ENCODE data around the gene KIF2A. TPM values are rescaled to one million over a fixed set of nuclear protein-coding genes. Genes with fewer than 3 reads are reported as not detected.

KIF2A gene
- total RNA-seq, 1 experiment from 2014 or later = 42.9 TPM

DNA sequence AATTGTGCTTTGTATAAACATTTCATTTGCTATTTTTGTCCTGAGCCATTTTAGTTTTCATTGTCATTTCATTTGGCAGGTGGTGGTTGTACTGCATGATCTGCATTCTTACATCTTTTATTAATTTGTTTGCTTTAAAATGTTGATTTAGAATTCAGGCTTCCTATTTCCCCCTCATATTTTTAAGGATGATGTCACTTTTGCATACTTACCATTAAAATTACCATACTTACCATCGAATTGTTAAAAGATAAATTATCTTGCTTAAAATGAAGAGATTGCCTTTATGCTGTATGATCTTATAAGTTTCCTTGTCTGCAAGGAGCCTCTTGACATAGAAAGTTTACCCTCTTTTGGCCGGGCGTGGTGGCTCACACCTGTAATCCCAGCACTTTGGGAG, 66.6 kb downstream of the KIF2A start:
- H3K27ac ChIP-seq (ENCODE audit: low read depth, low read length) = no peak overlapping the region
- no peaks in the 10 kb centered on the region for H3K9me3 ChIP-seq (ENCODE audit: control insufficient read depth in 1 of 2, insufficient read depth in 1 of 2, low read depth in 1 of 2, low read length in 2 of 2)
- intact Hi-C loops (cut with micrococcal nuclease) = no loop called here
- DNase-seq (ENCODE audit: low read depth, low spot score) (no peak), ATAC-seq (no peak)
- TF ChIP-seq JUND (IDR thresholded peaks at IDR 0.05) (no peak), SIN3A (IDR thresholded peaks at IDR 0.05; ENCODE audit: low read depth) (no peak), SRF (IDR thresholded peaks at IDR 0.05; ENCODE audit: low read depth) (no peak), SP1 (IDR thresholded peaks at IDR 0.05; ENCODE audit: low read depth) (no peak), CEBPB (IDR thresholded peaks at IDR 0.05; ENCODE audit: low read depth) (no peak), EZH2phosphoT487 (IDR thresholded peaks at IDR 0.05; ENCODE audit: borderline replicate concordance) (no peak), CBX3 (IDR thresholded peaks at IDR 0.05; ENCODE audit: low read depth) (no peak), RAD21 (IDR thresholded peaks at IDR 0.05; ENCODE audit: low read depth) (no peak), EZH2 (IDR thresholded peaks at IDR 0.05) (no peak), TCF7L2 (IDR thresholded peaks at IDR 0.05; ENCODE audit: borderline replicate concordance, extremely low read depth, insufficient read depth, insufficient read length) (no peak), ELF1 (IDR thresholded peaks at IDR 0.05; ENCODE audit: borderline replicate concordance, low read depth) (no peak), POLR2A (IDR thresholded peaks at IDR 0.05; ENCODE audit: borderline replicate concordance, extremely low read depth, insufficient read depth, insufficient read length) (no peak)
- TF ChIP-seq, protein P1, sequence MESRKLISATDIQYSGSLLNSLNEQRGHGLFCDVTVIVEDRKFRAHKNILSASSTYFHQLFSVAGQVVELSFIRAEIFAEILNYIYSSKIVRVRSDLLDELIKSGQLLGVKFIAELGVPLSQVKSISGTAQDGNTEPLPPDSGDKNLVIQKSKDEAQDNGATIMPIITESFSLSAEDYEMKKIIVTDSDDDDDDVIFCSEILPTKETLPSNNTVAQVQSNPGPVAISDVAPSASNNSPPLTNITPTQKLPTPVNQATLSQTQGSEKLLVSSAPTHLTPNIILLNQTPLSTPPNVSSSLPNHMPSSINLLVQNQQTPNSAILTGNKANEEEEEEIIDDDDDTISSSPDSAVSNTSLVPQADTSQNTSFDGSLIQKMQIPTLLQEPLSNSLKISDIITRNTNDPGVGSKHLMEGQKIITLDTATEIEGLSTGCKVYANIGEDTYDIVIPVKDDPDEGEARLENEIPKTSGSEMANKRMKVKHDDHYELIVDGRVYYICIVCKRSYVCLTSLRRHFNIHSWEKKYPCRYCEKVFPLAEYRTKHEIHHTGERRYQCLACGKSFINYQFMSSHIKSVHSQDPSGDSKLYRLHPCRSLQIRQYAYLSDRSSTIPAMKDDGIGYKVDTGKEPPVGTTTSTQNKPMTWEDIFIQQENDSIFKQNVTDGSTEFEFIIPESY (IDR thresholded peaks at IDR 0.05; ENCODE audit: extremely low read depth, insufficient replicate concordance, low read length) = no peak
- TF ChIP-seq, protein P2, sequence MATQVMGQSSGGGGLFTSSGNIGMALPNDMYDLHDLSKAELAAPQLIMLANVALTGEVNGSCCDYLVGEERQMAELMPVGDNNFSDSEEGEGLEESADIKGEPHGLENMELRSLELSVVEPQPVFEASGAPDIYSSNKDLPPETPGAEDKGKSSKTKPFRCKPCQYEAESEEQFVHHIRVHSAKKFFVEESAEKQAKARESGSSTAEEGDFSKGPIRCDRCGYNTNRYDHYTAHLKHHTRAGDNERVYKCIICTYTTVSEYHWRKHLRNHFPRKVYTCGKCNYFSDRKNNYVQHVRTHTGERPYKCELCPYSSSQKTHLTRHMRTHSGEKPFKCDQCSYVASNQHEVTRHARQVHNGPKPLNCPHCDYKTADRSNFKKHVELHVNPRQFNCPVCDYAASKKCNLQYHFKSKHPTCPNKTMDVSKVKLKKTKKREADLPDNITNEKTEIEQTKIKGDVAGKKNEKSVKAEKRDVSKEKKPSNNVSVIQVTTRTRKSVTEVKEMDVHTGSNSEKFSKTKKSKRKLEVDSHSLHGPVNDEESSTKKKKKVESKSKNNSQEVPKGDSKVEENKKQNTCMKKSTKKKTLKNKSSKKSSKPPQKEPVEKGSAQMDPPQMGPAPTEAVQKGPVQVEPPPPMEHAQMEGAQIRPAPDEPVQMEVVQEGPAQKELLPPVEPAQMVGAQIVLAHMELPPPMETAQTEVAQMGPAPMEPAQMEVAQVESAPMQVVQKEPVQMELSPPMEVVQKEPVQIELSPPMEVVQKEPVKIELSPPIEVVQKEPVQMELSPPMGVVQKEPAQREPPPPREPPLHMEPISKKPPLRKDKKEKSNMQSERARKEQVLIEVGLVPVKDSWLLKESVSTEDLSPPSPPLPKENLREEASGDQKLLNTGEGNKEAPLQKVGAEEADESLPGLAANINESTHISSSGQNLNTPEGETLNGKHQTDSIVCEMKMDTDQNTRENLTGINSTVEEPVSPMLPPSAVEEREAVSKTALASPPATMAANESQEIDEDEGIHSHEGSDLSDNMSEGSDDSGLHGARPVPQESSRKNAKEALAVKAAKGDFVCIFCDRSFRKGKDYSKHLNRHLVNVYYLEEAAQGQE (IDR thresholded peaks at IDR 0.05; ENCODE audit: low read depth) = no peak
- peaks cover 0 to 10% of the 10 kb centered on the region in 2 experiments; a peak in 2 of 4 replicates for H3K36me3 ChIP-seq (ENCODE audit: control insufficient read depth in 1 of 2, insufficient read depth in 2 of 2, low read length in 2 of 2)
- no peak overlapping the region for H3K4me3 ChIP-seq (replicated peaks in 1 of 2; ENCODE audit: low read depth in 1 of 2, low read length in 2 of 2)
- no peak overlapping the region for H2AFZ ChIP-seq (ENCODE audit: low read depth, low read length, poor library complexity, severe bottlenecking)
- H3K27me3 ChIP-seq (ENCODE audit: insufficient read depth, low read length) = no peaks in the 10 kb centered on the region
- H3K4me2 ChIP-seq (ENCODE audit: low read length) = no peak overlapping the region
- H3K9ac ChIP-seq (ENCODE audit: low read length) = no peak overlapping the region
- no peaks in the 10 kb centered on the region for H3K79me2 ChIP-seq (ENCODE audit: insufficient read depth, low read length)
- BruUV-seq (replicated peaks) = no TSS peak
- no peaks in the 10 kb centered on the region for H4K20me1 ChIP-seq (ENCODE audit: insufficient read depth)
- ChIA-PET CTCF (no interaction called here), POLR2A (no interaction called here), RAD21 (ENCODE audit: low non-redundant PET in 1 of 2, low total read pairs in 2 of 2, uncharacterized antibody in 2 of 2, unreplicated experiment in 2 of 2) (no interaction called here)
- no peaks in the 10 kb centered on the region for H3K9me2 ChIP-seq (ENCODE audit: insufficient read depth)
- peaks cover 6 to 23% of the 10 kb centered on the region in 2 experiments for H3K4me1 ChIP-seq (ENCODE audit: control insufficient read depth in 1 of 2, insufficient read depth in 2 of 2, low read length in 2 of 2)

Data from HCT116 (cell line).